HG03520 (cell line): ENCODE data around the gene SLC29A1.
"Not testable (repeated sequence)": the region's sequence is repeated elsewhere in the genome, so short reads cannot be mapped to it uniquely, and the experiment has no call there.

ENCODE experiments used
- ATAC-seq: cut with Tn5 transposase; IDR thresholded peaks from one replicate; pipeline ENCODE4 v1.9.1; 2021; ENCODE audit warnings: mild to moderate bottlenecking, moderate library complexity; ENCODE audit not compliant: unreplicated experiment

SLC29A1 gene

GRCh38 chr6:44193307-44193910 is 30.0 kb upstream of the SLC29A1 start:
- no peak for ATAC-seq

GRCh38 chr6:44194326-44194725 is 29.1 kb upstream of the SLC29A1 start:
- no peak for ATAC-seq

GRCh38 chr6:44196351-44196750 is 27.0 kb upstream of the SLC29A1 start:
- not testable (repeated sequence) for ATAC-seq

GRCh38 chr6:44198684-44199083 is 24.7 kb upstream of the SLC29A1 start:
- ATAC-seq, result no peak

GRCh38 chr6:44199883-44200282 is 23.5 kb upstream of the SLC29A1 start:
- ATAC-seq, result no peak

GRCh38 chr6:44201200-44201599 is 22.2 kb upstream of the SLC29A1 start:
- ATAC-seq, result no peak

- ATAC-seq, result no peak
These were observed 21.6 kb upstream of the SLC29A1 start for GRCh38 chr6:44201638-44202303.

GRCh38 chr6:44202332-44202971 is 20.9 kb upstream of the SLC29A1 start:
- ATAC-seq, result no peak

- no peak for ATAC-seq
These were observed 20.2 kb upstream of the SLC29A1 start for GRCh38 chr6:44202972-44203750.

GRCh38 chr6:44203955-44204354 is 19.4 kb upstream of the SLC29A1 start:
- no peak for ATAC-seq

- no peak for ATAC-seq
These were observed 15.4 kb upstream of the SLC29A1 start for GRCh38 chr6:44207966-44208365.

- ATAC-seq, result no peak
These were observed 12.1 kb upstream of the SLC29A1 start for GRCh38 chr6:44211284-44211683.

- ATAC-seq, result no peak
These were observed 9.1 kb upstream of the SLC29A1 start for GRCh38 chr6:44214307-44214706.

- ATAC-seq, result no peak
These were observed 6.6 kb upstream of the SLC29A1 start, which contains the start of gene MYMX for GRCh38 chr6:44216677-44217331. TSS of gene MYMX (plus strand) at chr6:44216926. CDS start at chr6:44217472, 546 bp downstream.

GRCh38 chr6:44217332-44218143 is 5.9 kb upstream of the SLC29A1 start:
- no peak for ATAC-seq

GRCh38 chr6:44219053-44219814 is 4.2 kb upstream of the SLC29A1 start:
- peak; percentile 57 for ATAC-seq

GRCh38 chr6:44219815-44220784 is 3.3 kb upstream of the SLC29A1 start:
- ATAC-seq, result no peak

- ATAC-seq, result no peak
These were observed 2.5 kb upstream of the SLC29A1 start for GRCh38 chr6:44220913-44221290.
